HG02678 (cell line): Measurements from ENCODE around the gene SOCS2.
A peak's percentile ranks its signal among the peaks of the same experiment; 100 is the strongest.
"Not testable (repeated sequence)": the region's sequence is repeated elsewhere in the genome, so short reads cannot be mapped to it uniquely, and the experiment has no call there.

Experiments
- ATAC-seq: cut with Tn5 transposase; IDR thresholded peaks from one replicate; pipeline ENCODE4 v1.9.1; 2021; ENCODE audit warnings: mild to moderate bottlenecking, moderate library complexity; ENCODE audit not compliant: unreplicated experiment

Gene SOCS2

DNA sequence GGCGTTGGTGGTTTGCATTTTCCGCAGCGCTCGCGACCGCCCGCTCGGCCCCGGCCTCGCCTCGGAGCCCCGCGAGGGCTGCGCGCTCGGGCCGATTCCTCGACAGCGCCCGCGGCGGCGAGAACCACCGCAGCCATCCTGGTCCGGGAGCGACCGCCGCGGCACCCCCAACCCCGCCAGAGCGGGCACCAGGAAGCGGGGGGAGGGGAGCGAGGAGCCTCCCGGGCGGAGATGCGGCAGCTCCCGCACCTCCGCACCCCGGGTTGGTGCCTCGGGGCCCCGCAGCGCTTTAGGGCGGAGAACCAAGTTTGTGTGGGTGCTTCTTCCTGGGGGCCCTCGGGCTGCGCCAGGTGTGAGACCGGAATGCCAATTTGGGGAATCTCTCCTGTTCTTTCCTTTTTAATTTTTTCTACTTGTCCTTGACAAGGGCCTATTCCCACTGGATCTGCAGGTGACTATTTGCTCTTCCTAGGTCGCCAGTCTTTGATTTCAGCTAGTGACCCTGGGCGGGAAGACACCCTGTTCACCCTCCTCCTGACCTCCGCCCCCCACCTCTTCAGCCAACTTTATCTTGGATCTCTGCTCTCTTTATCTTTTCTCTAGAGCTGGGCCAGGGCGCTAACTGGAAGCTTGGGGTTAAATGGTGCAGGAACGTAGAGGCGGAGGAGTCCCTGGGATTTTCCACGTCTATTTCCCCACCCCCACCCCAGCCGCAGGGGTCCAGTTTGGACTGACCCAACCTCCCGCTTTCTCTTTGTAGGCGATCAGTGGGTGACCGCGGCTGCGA lies at the start of gene SOCS2:
Gene SOCS2, plus strand, starts transcription at position 751 of the 787 bp plus-strand sequence. CDS start 223 bp downstream, outside the sequence.
- peak; percentile 4 for ATAC-seq

DNA sequence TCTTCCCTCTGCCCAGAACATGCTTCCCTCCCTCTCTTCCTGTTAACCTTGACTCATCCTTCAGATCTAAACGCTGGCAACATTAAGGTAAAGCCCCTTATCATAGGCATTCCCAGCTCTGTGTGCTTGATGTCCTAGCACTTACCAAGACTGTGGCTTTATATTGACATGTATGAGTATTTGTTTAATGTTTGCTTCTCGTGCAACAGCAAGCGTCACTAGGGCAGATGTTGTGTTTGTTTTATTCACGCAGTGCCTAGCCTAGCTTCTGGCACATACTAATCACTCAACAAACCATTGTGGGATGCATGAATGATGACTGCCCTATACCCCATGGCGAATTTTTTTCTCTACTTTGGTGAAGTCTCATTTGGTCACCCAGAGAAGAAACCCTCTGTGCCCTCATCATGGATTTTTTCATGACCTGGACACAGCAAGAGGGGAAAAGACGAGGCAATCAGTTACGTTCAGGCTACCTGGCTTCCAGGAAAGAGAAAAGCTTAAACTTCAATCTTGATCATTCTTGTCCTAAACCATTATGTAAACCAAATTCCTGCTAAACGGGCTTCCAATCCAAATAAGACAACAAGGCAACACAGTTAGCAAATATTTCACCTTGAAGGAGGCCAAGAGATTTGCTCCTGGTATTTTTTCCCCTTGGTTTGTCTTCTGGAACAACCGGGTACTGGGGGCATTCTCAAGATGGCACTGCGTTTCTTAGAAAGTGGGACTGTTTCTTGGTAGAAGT lies 47.9 kb upstream of the SOCS2 start:
- no peak for ATAC-seq

DNA sequence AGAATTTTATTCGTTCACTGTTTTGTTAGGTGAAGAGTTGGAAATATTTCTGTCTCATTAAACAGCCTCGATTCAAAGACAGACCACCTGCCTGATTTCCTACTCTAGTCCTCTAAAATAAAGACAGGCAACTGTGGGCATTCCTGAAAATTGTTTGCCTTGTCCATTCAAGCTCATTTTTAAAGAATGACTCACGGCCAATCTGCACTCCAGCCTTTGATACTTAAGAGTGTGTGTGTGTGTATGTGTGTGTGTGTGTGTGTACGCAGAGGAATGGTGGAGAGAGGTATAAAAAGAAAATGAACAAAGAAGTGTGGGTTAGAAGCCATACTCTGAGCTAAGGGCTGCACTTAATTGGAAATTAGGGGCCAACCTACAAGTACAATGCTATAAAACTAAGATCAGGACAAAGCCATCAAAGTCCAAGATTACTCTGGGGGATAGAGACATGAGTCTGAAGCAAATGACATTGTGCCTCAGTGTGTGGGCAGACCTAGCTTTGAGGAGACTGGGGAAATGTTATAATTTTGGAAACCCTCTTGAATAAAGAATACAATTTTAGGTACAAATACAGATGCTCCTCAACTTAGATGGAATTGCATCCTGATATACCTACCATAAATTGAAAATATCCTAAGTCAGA lies 45.6 kb upstream of the SOCS2 start:
- ATAC-seq = no peak

GRCh38 chr12:93530358-93530757 lies 42.1 kb upstream of the SOCS2 start:
- no peak for ATAC-seq

DNA sequence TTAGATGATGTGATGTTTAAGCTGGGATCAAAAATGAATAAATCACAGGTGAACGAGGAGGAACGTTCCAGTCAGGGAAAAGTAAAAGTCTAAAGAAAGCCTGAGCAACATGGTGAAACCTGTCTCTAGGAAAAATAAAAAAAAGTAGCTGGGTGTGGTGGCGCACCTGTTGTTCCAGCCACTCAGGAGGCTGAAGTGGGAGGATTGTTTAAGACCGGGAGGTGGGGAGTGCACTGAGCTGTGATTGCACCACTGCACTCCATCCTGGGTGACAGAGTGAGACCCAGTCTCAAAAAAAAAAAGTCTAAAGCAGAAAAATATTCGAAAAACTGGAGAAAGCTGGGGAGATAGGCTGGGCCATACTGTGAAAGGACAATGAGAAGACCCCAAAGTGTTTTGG lies 39.2 kb upstream of the SOCS2 start:
- no peak for ATAC-seq

GRCh38 chr12:93536111-93536765 lies 36.2 kb upstream of the SOCS2 start:
- ATAC-seq = peak; percentile 42

DNA sequence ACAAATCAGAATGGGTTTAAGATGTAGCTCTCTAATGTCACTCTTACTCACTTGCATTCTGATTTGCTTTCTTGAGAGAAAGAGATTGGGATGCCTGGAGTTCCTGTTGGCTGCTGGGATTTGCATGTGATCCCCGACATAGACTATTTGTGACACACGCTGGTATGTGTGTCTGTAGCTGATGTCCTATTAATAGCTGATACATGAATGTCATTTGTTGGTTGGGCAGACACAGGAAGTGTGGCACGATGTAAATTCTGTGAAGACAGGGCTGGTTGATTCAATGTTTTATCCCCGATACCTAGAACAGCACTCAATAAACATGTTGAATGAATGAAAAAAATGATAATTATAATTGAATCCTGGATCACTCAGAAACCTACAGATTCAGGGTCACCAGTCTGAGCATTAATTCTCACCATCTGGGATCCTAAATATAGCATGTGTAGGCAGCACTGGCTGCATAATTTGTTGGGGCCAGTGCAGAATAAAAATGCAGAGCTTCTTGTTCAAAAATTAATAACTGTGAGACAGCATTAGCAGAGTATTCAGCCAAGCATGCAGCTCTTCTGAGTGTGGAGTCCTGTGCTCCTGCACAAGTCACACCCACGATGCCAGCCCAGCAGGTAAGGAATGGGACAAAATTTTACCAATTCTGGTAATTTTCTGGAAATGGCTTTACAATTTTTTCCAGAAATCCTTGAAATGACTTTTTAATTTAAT lies 35.5 kb upstream of the SOCS2 start:
- ATAC-seq = peak; percentile 94

- ATAC-seq = no peak
These were observed 34.7 kb upstream of the SOCS2 start for GRCh38 chr12:93537769-93538168.

DNA sequence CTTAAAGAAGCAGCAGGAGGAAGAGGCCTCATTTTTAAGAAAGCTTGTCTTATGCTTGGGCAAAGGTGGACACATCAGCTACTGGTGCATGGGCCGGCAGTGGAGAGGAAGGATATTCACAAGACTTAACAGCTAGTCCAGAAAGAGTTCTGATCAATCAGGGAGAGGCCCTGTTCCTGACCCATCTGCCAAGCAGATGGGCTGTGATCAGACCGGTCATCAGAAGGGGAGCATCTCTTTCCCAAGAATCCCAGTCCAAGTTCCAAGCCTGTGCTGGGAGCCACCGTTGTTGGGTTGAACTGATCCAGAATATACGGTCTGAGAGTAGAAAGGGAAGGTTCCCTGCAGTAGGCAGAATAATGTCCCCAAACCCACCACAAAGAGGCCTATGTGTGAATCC lies 32.7 kb upstream of the SOCS2 start:
- no peak for ATAC-seq

DNA sequence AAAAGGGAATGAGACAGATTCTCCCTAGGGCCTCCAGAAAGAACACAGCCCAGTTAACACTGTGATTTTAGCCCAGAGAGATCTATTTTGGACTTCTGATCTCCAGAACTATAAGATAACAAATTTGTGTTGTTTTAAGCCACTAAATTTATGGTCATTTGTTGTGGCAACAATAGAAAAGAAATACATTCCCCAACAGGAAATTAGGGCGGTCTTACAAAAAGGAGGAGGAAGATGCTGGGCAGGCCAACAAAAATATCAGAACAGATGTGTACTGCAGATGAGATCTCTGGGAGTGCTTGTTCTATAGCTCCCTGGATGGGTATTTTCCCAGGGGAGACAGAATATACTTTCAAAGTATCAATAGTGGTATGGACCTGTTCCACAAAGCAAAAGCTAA lies 32.0 kb upstream of the SOCS2 start:
- ATAC-seq = no peak

- ATAC-seq = no peak
These were observed 30.8 kb upstream of the SOCS2 start for GRCh38 chr12:93541578-93542225.

- no peak for ATAC-seq
These were observed 24.7 kb upstream of the SOCS2 start for GRCh38 chr12:93547778-93548177.

DNA sequence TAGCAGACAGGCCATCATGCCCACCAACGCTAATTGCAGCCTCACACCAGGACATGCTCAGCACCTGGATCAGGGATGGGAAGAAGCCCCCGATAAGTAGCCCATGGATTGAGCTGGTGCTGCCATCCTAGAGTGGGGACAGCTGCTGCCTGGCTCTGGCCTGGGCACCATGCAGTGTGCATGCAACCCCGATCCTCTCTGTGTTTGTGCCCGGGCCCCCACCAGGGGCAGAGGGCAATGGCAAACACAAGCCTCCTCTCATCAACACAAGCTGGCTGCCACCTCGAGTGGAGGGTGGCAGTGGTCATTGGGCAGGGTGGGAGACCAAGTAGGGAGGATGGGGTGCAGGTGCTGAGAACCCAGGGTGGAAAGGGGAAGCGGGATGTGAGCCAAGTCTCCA lies 23.3 kb upstream of the SOCS2 start:
- no peak for ATAC-seq

DNA sequence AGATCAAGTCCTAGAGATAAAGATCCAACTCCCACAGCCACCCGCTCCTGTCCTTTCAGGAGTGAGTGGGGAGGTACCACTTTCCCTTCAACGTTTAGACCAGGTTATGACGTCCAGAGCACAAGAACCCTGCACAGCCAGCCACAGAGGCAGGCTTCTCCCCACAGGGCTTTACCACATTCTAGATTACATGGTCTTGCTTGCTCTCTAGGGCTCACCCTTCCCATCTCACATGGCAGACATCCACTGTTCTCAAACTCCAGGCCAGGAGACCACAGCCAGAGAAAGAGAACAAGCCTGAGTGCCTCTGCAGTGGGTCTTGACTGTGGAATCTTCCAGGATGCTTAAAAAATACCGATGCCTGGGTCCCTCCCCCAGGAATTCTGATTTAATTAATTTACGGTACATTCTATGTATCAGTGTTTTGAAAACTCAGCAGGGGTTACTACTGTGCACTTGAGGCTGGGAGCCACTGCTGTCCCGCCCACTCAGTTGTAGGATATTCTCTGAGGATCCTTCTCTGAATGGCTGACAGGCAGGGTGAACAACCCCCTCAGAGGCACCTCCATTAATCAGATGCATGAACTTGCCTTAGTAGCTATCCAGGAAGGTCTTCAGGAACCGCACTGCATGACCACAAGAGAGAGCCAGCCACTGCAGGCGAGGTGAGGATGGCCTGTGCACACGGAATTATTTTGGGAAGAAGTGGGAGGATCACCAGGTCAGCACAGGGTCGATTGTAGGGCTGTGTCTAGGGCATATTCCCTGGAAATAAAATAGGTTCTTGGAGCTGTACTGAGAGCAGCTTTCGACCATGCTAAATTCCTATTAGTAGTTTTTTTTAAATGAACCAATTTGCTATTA lies 21.5 kb upstream of the SOCS2 start:
- no peak for ATAC-seq

DNA sequence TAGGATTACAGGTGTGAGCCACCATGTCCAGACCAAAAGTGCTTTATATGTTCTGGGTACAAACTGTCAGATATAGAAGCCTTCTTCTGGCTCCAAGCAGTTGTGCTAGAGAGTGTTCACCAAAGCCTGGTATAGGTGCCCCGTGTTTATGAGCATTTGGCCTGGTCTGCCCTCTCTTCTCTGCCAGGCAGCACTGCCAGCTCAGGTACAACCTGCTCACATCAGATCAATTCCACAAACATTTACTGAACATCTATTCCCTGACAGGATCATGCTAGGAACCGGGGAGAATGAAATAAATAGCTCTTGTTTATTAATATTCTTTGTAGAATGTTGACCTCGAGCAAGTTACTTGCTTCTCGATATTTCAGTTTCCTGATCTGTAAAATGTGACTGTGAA lies 20.0 kb upstream of the SOCS2 start:
- no peak for ATAC-seq

GRCh38 chr12:93557879-93558278 lies 14.6 kb upstream of the SOCS2 start:
- not testable (repeated sequence) for ATAC-seq

- ATAC-seq = not testable (repeated sequence)
These were observed 13.8 kb upstream of the SOCS2 start for GRCh38 chr12:93558685-93559084.

GRCh38 chr12:93563807-93564538 lies 8.5 kb upstream of the SOCS2 start:
- no peak for ATAC-seq
